ENCODE measurements around the gene LONP2.

Gene LONP2, protein sequence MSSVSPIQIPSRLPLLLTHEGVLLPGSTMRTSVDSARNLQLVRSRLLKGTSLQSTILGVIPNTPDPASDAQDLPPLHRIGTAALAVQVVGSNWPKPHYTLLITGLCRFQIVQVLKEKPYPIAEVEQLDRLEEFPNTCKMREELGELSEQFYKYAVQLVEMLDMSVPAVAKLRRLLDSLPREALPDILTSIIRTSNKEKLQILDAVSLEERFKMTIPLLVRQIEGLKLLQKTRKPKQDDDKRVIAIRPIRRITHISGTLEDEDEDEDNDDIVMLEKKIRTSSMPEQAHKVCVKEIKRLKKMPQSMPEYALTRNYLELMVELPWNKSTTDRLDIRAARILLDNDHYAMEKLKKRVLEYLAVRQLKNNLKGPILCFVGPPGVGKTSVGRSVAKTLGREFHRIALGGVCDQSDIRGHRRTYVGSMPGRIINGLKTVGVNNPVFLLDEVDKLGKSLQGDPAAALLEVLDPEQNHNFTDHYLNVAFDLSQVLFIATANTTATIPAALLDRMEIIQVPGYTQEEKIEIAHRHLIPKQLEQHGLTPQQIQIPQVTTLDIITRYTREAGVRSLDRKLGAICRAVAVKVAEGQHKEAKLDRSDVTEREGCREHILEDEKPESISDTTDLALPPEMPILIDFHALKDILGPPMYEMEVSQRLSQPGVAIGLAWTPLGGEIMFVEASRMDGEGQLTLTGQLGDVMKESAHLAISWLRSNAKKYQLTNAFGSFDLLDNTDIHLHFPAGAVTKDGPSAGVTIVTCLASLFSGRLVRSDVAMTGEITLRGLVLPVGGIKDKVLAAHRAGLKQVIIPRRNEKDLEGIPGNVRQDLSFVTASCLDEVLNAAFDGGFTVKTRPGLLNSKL

DNA sequence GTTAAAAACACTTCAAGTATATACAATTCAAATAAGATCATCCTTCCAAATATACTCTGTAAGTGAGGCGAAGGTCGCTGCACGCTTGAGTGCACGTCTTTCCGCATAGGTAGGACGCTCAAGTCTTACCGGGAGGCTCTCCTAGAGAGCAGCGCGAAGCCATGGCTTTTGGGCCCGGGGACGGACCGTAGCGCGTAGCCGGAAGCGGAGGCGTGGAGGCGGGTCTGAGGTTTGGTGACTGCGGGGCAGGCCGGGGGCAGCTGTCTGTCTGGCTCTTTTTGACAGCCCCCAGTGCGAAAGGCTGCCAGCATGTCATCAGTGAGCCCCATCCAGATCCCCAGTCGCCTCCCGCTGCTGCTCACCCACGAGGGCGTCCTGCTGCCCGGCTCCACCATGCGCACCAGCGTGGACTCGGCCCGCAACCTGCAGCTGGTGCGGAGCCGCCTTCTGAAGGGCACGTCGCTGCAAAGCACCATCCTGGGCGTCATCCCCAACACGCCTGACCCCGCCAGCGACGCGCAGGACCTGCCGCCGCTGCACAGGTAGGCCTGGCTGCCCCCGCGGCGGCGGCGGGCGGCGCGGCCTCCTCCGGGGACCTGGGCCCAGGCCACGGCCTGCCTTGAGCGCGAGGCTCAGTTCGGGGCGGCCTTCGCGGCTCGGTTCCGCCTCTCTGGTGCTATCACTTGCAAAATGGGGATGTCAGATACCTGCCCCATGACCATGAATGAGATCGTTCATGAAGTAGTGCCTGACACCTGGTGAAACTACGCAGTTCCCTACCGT is at the start of gene LONP2:
TSS of gene LONP2 (plus strand) at position 221 of the 783 bp plus-strand sequence. CDS start at position 310, 89 bp downstream.
- H3K4me3 ChIP-seq (ENCODE audit: low read depth, low read length) = peak within 1 kb of the TSS; percentile 89
- TF ChIP-seq CTCF (IDR thresholded peaks at IDR 0.05; ENCODE audit: low read depth, low read length) = no peak

GRCh38 chr16:48194828-48195556 is 49.1 kb upstream of the LONP2 start:
- no peak for TF ChIP-seq CTCF (IDR thresholded peaks at IDR 0.05; ENCODE audit: low read depth, low read length)
- H3K4me3 ChIP-seq (ENCODE audit: low read depth, low read length) = no peak overlapping the region

- H3K4me3 ChIP-seq (ENCODE audit: low read depth, low read length) = no peak overlapping the region
- no peak for TF ChIP-seq CTCF (IDR thresholded peaks at IDR 0.05; ENCODE audit: low read depth, low read length)
These were observed 46.8 kb upstream of the LONP2 start for GRCh38 chr16:48197294-48197693.

GRCh38 chr16:48201515-48202201 is 42.4 kb upstream of the LONP2 start:
- no peak overlapping the region for H3K4me3 ChIP-seq (ENCODE audit: low read depth, low read length)
- TF ChIP-seq CTCF (IDR thresholded peaks at IDR 0.05; ENCODE audit: low read depth, low read length) = no peak

DNA sequence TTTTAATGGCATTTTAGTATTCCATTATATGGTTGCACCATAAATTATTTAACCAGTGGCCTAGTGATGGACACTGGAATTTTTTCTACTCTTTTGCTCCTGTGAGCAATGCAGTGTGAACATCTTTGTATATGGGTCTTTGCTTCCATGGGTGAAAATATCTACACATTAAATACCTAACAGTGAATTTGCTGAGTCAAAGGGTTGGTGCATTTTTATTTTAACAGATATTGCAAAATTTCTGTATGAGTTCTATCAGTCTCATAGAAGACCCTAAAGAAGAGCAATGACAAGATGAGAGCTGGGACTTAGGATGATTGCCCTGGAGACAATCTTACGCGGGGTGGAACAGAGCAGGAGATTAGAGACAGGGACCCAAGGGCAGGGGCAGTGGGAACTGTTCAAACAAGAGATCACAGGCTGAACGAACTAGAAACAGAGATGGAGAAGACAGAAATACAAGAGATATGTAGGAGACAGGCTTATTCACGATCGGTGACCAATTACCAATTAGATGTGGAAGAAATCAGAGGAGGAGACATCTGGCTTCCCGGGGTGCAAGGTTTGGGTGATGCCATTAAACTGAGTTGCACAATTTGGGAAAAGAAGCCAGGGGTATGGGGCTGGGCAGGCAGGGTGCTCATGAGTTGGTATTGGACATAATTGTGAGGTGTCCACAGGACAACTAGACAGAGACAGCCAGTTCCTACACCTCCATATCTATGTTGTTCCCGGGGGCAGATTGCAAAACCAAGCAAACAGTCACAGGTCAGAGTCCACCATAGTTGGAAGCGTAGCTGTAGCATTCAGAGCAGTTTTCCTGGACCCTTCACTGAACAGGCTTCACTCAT is 39.9 kb upstream of the LONP2 start:
- TF ChIP-seq CTCF (IDR thresholded peaks at IDR 0.05; ENCODE audit: low read depth, low read length) = no peak
- H3K4me3 ChIP-seq (ENCODE audit: low read depth, low read length) = no peak overlapping the region
